ENCODE data around the gene RALGDS.
"Not testable (repeated sequence)": the region's sequence is repeated elsewhere in the genome, so short reads cannot be mapped to it uniquely, and the experiment has no call there.

Gene RALGDS

DNA sequence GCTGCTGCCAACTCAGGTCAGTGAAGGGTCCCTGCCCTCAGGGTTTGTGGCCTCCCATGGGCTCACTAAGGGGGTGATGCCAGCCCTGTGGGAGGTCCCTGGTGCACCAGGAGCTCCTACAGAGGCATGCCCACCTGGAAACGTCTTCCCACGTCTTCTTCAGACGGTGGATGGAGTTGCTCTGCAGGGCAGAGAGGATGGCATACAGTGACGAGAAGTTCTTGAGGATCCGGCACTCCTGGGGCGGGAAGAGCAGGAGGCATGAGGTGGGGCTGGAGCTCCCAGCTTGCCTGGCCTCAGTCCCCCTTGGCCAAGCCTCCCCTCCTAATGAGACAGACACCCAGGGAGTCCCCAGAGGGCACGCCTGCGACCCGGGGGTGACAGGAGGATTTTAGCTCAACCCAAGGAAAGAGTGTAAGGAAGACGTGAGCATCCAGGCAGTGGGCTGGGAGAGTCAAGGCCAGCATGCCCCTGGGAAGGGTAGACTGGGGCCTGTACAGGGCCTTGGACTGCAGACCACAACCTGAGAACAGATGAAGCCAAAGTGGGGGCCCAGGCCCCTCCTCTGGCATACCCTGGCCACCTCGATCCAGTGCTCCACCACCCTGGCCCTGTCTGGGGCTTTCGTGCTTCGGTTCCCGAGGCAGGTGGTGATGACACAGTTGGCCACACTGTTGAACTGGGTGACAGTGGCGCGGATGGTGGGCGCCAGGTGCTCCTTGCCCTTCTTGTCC lies 14.4 kb downstream of the RALGDS start:
- no peak for DNase-seq (ENCODE audit: low read depth)

DNA sequence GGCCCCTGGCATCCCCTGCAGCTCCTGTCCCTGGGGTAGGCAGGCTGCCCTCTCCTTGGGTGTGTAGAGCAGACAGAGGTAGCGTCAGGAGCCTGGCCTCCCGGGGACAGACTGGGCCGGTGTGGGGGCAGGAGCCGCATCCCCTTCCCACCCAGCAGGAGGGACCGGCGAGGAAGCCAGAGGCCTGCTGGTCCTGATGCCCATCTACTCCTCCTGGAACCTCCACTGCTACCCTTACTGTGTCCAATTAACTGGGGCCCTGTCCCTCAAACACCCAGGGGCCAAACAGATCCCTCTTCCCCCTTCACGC lies 15.6 kb downstream of the RALGDS start:
- no peak for DNase-seq (ENCODE audit: low read depth)

DNA sequence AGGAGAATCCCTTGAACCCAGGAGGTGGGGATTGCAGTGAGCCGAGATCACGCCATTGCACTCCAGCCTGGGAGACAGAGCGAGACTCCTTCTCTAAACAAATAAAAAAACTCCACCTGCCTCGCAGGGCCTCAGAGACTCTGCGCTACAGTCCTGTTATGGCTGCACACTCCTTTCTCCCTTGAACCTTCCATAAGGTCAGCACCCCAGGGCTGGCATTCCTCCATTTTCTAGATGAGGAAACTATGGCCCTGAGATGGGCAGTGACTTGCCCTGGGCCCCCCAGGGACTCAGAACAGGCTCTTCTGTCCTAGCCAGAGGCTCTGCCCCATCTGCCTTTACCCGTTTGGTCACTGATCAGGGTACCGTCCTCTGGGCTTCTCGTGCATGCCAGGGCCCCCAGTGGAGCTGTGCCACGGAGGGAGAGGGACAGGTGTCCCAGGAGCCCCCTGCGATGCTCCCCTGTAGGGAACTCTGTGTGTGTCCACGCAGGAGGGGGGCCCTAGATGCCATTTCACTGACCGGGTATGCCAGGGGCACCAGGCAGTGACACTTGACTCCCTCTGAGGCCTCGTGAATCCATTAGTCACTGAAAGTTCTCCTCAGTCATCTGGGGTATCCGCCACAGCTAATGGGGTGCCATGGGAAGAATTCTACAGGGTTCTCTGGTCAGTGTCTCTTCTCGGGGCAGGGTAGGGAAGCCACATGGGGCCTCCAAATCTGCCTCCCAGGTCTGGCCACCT lies 16.2 kb downstream of the RALGDS start:
- DNase-seq (ENCODE audit: low read depth) = no peak

GRCh38 chr9:133103987-133104505 lies 17.0 kb downstream of the RALGDS start:
- no peak for DNase-seq (ENCODE audit: low read depth)

- no peak for DNase-seq (ENCODE audit: low read depth)
Measured at GRCh38 chr9:133103183-133103986, 17.7 kb downstream of the RALGDS start.

GRCh38 chr9:133102190-133103021 lies 18.6 kb downstream of the RALGDS start:
- no peak for DNase-seq (ENCODE audit: low read depth)

DNA sequence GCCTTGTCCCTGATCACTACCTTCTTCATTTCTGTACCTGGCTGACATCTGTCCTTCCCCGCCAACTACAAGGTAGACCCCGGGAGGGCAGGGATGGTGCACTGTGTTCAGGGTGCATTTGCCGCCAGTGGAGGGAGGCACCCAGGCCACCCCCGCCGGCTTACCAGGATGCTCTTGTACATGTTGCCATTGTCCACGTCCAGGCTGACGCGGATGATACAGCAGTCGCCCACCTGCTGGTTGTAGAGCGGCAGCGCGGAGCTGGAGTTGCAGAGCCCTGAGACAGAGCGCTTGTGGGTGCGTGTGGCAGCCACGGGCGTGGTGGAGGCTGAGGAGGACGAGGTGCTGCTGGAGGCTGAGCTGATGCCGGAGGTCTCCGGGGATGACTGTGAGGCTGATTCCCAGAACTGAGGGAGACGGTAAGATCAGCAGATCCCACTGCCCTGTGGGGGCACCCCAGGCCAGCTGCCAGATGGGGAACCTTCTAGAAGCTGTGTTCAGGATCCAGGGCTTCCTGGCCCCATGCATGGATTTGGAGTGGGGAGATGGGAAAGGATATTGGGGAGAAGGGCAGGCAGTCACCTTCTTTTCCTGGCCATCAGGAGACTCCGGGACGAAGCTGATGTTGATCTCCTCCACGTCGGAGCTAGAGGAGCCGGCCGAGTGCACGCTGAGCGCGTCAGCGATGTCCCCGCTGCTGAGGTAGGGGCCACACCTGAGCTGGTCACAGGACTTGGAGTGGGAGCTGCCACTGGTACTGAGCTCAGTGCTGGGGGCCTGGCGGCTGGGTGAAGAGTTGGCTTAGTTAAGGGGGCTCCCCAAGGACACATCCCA lies 19.5 kb downstream of the RALGDS start:
- DNase-seq (ENCODE audit: low read depth) = no peak

- no peak for DNase-seq (ENCODE audit: low read depth)
Measured at GRCh38 chr9:133100506-133101355, 20.3 kb downstream of the RALGDS start.

DNA sequence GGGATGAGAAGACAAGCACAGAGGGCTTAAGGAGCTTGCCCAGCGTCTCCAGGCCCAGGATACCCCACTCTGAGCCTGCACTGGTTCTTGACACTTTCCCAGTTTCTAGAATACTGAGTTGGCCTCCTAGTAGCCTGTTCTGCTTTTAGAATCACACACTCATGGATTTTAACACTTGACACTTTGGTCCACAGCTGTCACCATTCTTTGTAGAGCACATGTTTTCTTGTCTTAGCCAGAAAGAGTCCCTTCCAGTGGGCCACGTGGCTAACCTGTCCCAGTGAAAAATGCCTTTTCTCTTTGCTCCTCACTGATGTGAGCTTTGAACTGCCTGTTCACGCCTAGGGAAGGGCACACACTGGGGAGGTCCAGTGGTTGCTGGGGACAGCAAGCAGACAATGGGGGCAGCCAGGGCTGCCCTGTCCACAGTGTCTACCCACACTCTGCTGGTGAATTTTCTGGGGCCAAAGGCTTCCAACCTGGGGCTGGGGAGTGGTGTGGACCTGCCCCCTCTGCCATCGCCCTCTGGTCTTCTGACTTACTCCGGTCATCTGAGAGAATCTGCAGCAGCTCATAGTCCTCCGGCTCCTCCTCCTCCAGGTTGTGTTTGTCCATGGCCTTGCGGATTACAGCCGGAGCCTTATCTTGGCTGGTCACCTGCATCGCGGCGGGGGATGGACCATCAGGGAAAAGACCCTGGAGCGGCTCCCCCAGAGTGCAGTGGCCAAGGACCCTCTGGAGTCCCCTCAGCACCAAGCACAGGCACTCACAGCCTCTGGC lies 21.1 kb downstream of the RALGDS start:
- no peak for DNase-seq (ENCODE audit: low read depth)

GRCh38 chr9:133098871-133099270 lies 22.2 kb downstream of the RALGDS start:
- DNase-seq (ENCODE audit: low read depth) = no peak

GRCh38 chr9:133098104-133098754 lies 22.8 kb downstream of the RALGDS start:
- DNase-seq (ENCODE audit: low read depth) = no peak

DNA sequence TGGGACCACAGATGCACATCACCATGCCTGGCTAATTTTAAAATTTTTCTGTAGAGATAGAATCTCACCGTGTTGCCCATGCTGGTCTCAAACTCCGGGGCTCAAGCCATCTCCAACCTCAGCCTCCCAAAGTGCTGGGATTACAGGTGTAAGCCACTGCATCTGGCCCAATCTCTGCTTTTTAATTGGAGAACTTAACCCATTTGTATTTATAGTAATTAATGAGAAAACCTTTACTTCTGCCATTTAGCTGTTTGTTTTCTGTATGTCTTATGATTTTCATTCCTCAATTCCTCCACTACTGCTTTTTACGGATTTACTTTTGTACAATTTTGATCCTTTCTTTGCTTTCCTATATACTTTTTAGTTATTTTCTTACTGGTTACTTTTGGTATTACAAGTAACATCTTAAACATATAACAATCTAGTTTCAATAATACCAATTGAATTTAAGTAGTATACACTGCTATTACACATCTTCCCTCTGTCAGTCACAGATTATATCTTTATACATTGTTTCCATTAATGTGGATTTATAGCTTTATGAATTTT lies 26.1 kb downstream of the RALGDS start:
- DNase-seq (ENCODE audit: low read depth) = no peak

DNA sequence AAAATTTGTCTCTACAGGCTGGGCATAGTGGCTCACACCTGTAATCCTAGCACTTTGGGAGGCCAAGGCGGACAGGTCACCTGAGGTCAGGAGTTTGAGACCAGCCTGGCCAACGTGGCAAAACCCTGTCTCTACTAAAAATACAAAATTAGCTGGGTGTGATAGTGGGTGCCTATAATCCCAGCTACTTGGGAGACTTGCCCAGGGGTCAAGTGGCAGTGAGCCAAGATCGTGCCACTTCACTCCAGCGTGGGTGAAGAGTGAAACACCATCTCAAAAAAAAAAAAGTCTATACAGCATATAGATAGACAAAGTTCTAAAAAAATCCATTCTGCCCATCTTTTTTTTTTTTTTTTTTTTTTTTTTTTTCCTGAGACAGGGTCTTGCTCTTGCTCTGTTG lies 26.7 kb downstream of the RALGDS start:
- DNase-seq (ENCODE audit: low read depth) = not testable (repeated sequence)

DNA sequence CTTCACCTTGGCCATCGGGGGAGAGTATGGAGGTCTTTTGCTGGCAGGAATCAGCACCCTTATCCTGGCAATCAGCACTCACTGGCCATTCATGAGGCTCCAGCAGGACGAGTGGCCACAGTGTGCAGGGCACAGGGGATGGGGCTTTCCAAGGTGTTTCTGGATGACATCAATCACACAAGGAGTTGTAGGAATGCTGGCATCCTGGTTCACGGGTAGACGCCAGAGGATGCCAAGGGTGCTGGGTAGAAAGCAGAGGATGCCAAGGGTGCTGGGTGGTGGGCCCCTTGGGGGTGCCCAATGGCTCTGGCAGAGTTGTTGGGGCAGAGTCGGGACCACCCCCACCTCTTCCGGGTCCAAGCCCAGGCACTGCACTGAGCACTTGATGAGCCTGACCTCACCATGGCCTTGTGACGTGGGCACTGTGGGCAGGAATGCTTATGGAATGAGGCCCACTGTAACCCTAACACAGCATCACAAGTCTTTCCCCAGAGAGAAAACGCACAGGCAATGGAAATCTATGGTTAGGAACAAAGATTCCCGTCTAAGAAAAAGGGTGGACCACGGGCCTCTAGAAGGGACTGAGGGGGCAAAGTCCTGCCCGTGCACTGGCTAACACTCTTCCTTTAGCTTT lies 30.2 kb downstream of the RALGDS start:
- no peak for DNase-seq (ENCODE audit: low read depth)

DNA sequence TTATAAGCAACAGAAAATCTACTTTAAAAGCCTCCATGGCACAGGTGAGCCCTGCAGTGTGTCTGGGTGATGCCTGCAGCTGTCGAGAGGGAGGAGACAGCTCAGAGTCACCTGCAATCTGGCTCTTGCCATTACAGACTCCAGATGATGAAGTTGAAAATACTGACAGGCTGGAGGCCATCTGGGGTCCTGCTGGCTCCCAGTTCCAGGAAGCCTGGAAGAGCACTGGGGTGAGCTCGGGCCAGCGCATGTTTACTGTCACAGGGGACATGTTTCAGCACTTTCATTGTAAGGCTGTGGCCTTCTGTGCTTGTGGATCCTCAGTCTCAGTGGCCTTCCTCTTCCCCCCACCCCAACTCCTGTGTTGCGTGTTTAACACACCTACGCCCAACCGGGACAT lies 30.9 kb downstream of the RALGDS start:
- DNase-seq (ENCODE audit: low read depth) = no peak

DNA sequence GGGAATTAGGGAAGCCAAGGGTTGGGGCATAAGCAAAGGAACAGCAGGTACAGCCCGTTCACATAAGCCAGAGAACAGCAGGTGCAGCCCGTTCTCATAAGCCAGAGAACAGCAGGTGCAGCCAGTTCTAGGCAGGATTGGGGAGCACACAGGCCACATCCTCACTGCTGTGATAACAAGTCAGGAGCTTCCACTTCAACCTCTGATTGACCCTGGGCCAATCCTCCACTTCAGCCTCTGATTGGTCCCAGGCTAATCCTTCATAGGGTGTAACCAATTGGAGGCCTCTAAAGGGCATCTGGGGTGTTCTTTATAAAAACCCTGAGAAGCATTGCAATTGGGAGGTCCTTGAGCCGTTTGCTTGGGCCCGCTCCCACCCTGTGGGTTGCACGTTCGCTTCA lies 31.8 kb downstream of the RALGDS start:
- no peak for DNase-seq (ENCODE audit: low read depth)

DNA sequence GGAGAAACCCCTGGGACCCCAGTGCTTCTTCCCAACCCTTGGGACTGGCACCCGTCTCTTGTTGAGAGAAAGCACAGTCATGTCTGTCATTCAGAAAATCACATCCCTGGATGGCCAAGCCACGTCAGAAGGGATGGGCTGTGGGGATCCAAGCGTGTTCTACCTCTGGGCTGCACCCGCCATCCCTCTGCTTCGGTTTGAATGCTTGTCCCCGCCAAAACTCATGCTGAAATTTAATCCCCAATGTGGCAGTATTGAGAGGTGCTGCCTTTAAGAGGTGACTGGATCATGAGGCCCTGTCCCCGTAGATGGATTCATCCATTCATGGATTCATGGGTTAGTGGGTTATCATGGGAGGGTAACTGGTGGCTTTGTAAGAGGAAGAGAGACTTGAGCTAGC lies 32.3 kb downstream of the RALGDS start:
- DNase-seq (ENCODE audit: low read depth) = no peak

Measured in CMK (cell line).